ENCODE data around the gene SFR1.

Gene SFR1

GRCh38 chr10:104121485-104122224 lies at the start of gene SFR1:
SFR1 (plus strand) TSS chr10:104122171; CDS start chr10:104122184, 13 bp downstream.
- peak; percentile 90 for FAIRE-seq

- no peak for FAIRE-seq
These were observed 49.2 kb upstream of the SFR1 start for GRCh38 chr10:104072786-104073185.

- FAIRE-seq, result no peak
These were observed 47.5 kb upstream of the SFR1 start for GRCh38 chr10:104074505-104074904.

- FAIRE-seq, result no peak
These were observed 45.2 kb upstream of the SFR1 start for GRCh38 chr10:104076743-104077160.

- no peak for FAIRE-seq
These were observed 44.7 kb upstream of the SFR1 start for GRCh38 chr10:104077247-104077646.

GRCh38 chr10:104077663-104078151 lies 44.3 kb upstream of the SFR1 start:
- no peak for FAIRE-seq

- FAIRE-seq, result no peak
These were observed 41.2 kb upstream of the SFR1 start for GRCh38 chr10:104080762-104081161.

- no peak for FAIRE-seq
These were observed 40.0 kb upstream of the SFR1 start for GRCh38 chr10:104081998-104082397.

- no peak for FAIRE-seq
These were observed 37.4 kb upstream of the SFR1 start for GRCh38 chr10:104084482-104085142.

- no peak for FAIRE-seq
These were observed 36.1 kb upstream of the SFR1 start, which contains the start of gene COL17A1 for GRCh38 chr10:104085801-104086400. COL17A1 (minus strand) TSS chr10:104085880; CDS start chr10:104080673, 5,207 bp downstream.

- FAIRE-seq, result no peak
These were observed 33.7 kb upstream of the SFR1 start for GRCh38 chr10:104088239-104088638.

GRCh38 chr10:104089621-104090020 lies 32.4 kb upstream of the SFR1 start:
- FAIRE-seq, result no peak

- FAIRE-seq, result no peak
These were observed 31.4 kb upstream of the SFR1 start for GRCh38 chr10:104090611-104091010.

GRCh38 chr10:104092749-104093148 lies 29.2 kb upstream of the SFR1 start:
- no peak for FAIRE-seq

- FAIRE-seq, result no peak
These were observed 25.3 kb upstream of the SFR1 start for GRCh38 chr10:104096692-104097091.

GRCh38 chr10:104098358-104098925 lies 23.5 kb upstream of the SFR1 start:
- FAIRE-seq, result no peak

GRCh38 chr10:104099269-104099668 lies 22.7 kb upstream of the SFR1 start:
- FAIRE-seq, result no peak

- no peak for FAIRE-seq
These were observed 22.0 kb upstream of the SFR1 start for GRCh38 chr10:104099941-104100340.

GRCh38 chr10:104100795-104101194 lies 21.2 kb upstream of the SFR1 start:
- no peak for FAIRE-seq

GRCh38 chr10:104101902-104102301 lies 20.1 kb upstream of the SFR1 start:
- FAIRE-seq, result no peak

- FAIRE-seq, result no peak
These were observed 18.0 kb upstream of the SFR1 start for GRCh38 chr10:104103956-104104355.

- FAIRE-seq, result no peak
These were observed 17.6 kb upstream of the SFR1 start for GRCh38 chr10:104104418-104104817.

GRCh38 chr10:104104926-104105325 lies 17.0 kb upstream of the SFR1 start:
- FAIRE-seq, result no peak

Measured in TTC549 (cell line).